GM18505 (cell line): ENCODE results near the gene PLEKHA7.
"Not testable (repeated sequence)": the region's sequence is repeated elsewhere in the genome, so short reads cannot be mapped to it uniquely, and the experiment has no call there.

ENCODE experiments used
- ATAC-seq: cut with Tn5 transposase; IDR thresholded peaks from one replicate; pipeline ENCODE4 v1.9.1; 2021; ENCODE audit not compliant: unreplicated experiment
- POLR2A ChIP-seq: IDR thresholded peaks from 4 replicates; pipeline ENCODE4 v1.6.1; 2011; ENCODE audit warnings: borderline replicate concordance; ENCODE audit not compliant: insufficient read depth, insufficient read length; ENCODE audit errors: extremely low read depth

The PLEKHA7 gene

DNA sequence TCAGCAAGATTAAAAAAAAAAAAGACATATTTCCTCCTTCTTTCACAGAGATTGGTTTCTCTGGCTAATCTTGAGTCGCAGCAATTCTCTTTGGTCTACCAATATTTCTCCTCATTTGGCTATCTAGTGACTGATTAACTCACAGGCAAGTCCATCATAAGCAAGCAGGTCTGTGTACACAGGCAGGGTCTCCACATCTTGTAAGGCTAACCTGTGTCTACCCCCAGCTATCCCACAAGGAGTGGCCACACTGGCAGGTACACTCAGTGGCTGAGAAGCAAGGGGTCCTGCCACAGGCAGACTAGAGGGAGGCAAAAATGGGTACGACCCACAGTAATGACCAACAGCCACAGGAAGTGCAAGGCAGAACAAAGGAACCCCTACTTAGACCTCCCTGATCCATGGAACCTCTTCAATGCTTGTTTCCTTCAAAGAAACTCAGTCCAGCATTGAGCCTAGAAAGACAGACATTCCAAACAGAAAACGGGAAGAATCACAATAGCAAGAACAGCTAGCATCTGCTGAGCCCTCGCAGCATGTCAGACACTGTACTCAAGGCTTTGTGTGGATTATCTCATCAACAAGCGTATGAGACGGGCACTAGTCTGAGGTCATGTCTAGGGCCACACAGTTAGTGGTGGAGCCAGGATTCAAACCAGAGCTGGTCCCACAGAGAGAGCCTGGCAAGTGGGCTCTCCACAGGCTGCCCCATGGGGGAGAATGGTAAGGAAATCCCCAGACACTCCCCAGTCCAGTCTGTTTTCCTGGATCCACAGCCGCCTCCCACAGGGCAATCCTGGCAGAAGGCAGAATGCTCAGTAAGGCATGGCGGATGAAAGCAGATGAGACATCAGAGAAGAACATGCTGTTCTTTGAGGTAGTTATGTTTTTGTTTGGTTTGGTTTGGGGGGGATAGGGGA is 34.3 kb downstream of the PLEKHA7 start:
- no peak for ATAC-seq
- TF ChIP-seq POLR2A: no peak

DNA sequence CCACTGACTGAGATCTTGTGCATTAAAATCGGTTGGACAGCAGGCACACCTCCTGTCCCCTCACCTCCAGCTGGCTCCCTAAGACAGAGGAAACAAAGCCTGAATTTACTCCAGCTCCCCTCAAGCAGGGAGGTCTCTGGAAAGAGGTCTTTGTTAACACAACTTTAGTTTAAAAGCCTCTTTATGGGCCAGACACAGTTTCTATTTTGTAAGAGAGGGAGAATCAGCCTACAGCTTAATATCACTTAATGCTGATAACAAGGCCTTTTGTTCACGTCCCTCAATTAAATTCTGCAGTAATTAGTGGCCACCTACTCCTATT is 36.3 kb downstream of the PLEKHA7 start:
- ATAC-seq: no peak
- TF ChIP-seq POLR2A: no peak

DNA sequence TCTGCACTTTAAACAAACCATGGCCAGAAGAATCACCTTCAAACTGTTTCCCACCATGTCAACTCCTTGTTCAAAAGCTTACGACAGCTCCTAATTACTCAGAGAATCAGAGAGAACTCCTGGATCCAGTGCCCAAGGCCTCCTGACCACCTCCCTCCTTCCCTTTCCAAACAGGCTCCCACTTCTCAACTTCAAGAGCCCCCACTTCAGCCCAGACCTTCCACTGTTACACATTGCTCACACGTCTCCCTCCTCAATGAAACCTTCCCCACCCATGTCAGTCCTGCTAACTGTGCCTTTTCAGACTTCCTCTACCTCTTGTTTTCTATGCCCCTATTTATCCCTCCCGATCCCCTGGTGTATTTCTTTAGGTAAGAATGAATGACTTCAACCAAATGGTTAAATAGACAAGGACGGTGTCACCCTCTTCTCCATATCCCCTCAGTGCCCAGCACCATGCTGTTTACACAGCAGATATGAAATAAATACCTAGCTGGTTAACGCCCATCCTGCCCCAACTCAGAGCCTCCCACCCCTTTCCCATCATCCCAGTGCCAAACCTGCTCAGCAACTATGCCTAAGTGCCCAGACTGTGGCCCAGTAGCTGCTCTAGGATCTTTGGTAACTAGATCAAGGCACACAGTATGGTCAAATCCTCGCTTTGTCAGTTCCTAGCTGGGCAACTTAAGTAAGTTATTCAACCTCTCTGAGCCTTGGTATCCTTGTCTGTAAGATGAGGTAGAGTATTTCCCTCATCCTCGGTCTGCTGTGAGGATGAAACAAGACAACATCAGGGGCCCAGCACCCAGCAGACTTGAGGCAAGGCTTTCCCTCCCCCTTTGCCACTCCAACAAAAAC is 36.8 kb downstream of the PLEKHA7 start:
- ATAC-seq: no peak
- no peak for TF ChIP-seq POLR2A

- no peak for TF ChIP-seq POLR2A
- no peak for ATAC-seq
Observed at GRCh38 chr11:16976379-16976778, 37.8 kb downstream of the PLEKHA7 start.

DNA sequence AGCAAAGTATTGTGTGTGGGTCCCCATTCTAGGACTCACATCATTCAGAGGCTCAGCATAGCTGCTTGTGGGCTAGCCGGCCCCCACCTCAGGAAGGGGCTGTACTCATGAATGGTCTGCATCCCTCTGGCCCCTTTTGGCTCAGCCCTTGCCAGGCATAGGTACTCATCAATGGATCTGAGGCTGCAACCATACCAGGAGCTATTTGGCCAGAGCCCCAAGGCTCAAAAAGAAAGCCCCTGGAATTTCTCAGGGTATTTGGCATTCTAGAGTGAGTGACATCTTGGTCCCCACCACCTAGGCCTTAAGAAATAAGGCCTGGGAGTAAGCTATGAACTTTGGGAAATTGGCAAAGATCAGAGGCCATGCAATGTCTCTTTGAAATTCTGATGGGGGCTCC is 38.3 kb downstream of the PLEKHA7 start:
- no peak for ATAC-seq
- TF ChIP-seq POLR2A: no peak

DNA sequence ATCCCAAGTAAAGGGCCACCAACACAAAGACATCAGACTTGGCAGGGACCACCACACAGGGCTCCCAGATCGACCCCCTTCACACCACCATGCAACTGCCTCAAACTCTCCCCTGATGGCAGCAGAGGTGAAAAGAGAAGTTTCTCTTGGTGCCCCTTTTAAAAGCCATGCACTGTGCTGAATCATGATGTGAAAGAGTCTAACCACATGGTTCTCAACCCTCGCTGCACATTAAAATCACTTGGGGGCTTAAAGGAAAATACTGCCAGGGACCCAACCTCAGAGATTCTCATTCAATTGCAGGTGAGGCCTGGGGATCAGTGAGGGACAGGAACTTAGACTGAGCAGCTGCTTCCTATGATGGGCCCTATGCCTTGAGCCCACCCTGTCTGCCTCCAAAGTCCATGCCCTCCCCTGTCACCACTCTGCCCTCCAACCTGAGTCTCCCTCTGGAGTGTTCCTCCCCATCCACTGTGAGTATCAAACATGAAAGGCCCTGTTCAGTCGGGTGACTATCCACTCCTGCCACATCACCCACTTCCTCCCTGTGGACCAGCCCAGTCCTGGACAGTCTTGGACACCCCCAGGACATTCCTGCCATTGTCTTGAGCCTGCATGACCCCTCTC is 40.8 kb downstream of the PLEKHA7 start:
- no peak for ATAC-seq
- no peak for TF ChIP-seq POLR2A

- no peak for ATAC-seq
- TF ChIP-seq POLR2A: no peak
Observed at GRCh38 chr11:16969010-16969999, 44.9 kb downstream of the PLEKHA7 start.

- no peak for ATAC-seq
- no peak for TF ChIP-seq POLR2A
Observed at GRCh38 chr11:16968196-16968595, 46.0 kb downstream of the PLEKHA7 start.

- ATAC-seq: no peak
- no peak for TF ChIP-seq POLR2A
Observed at GRCh38 chr11:16966930-16967671, 47.1 kb downstream of the PLEKHA7 start.

GRCh38 chr11:16964501-16964900 is 49.7 kb downstream of the PLEKHA7 start:
- ATAC-seq: no peak
- no peak for TF ChIP-seq POLR2A

- TF ChIP-seq POLR2A: no peak
- ATAC-seq: no peak
Observed at GRCh38 chr11:16963316-16963876, 50.8 kb downstream of the PLEKHA7 start.

GRCh38 chr11:16962589-16962988 is 51.6 kb downstream of the PLEKHA7 start:
- not testable (repeated sequence) for ATAC-seq

GRCh38 chr11:16962146-16962545 is 52.1 kb downstream of the PLEKHA7 start:
- TF ChIP-seq POLR2A: no peak
- ATAC-seq: no peak
